ENCODE measurements around the gene SUSD5.

DNA sequence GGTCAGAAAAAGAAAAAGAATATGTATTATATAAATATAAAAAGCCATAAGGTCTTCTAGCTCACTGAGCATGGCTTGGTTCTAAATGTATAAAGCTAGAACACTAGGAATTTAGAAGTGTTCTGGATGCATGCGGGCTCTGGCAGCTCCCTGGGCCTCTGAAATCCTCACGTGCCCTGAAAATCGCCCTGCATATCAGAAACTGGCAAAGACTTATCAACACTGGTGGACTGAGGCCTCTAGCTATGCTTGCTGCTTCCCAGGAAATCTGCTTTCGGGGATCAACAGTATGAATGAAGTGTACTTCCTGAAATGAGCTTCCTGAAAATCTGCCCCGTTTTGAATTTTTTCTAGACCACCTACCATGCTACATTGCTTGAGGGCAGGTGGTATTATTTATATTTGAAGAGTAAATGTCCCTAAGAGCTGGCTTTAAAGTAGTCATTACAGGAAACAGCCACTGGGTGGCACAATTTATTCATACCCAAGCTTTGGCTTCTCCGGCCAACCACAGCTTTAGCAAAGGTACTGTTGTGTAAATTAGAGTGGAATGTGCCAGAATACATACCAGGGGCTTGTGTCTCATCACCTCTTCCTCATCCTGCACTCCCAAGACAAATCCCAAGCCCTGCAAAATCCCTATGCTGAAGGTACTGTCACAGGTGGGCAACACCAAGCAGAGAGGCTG is 87.1 kb downstream of the SUSD5 start:
- no peak for TF ChIP-seq EP300 (IDR thresholded peaks at IDR 0.05)
- no peak for TF ChIP-seq POLR2A (IDR thresholded peaks at IDR 0.05)
- TF ChIP-seq POLR2AphosphoS5 (IDR thresholded peaks at IDR 0.05) = no peak
- TF ChIP-seq, protein P1, sequence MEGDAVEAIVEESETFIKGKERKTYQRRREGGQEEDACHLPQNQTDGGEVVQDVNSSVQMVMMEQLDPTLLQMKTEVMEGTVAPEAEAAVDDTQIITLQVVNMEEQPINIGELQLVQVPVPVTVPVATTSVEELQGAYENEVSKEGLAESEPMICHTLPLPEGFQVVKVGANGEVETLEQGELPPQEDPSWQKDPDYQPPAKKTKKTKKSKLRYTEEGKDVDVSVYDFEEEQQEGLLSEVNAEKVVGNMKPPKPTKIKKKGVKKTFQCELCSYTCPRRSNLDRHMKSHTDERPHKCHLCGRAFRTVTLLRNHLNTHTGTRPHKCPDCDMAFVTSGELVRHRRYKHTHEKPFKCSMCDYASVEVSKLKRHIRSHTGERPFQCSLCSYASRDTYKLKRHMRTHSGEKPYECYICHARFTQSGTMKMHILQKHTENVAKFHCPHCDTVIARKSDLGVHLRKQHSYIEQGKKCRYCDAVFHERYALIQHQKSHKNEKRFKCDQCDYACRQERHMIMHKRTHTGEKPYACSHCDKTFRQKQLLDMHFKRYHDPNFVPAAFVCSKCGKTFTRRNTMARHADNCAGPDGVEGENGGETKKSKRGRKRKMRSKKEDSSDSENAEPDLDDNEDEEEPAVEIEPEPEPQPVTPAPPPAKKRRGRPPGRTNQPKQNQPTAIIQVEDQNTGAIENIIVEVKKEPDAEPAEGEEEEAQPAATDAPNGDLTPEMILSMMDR (IDR thresholded peaks at IDR 0.05) = peak; percentile 63 to 81 (median 72)

All from gastroesophageal sphincter (tissue), 3 donors.